Cardiac muscle cell (in vitro differentiated cells and primary cell): ENCODE data around the gene PSAP. TPM values are rescaled to one million over a fixed set of nuclear protein-coding genes. Genes with fewer than 3 reads are reported as not detected.

Experiments used
- DNase-seq, 2 donors: peaks; one replicate each; pipeline versions ENCODE4 v3.0.0 to v3.0.0-alpha.2; 2010 to 2017; ENCODE audit warnings: low read depth in 1 of 2, low spot score in 1 of 2
- H3K27ac ChIP-seq: fragments of 200-600 bp; sonication (generic); 2 replicates; pipeline ENCODE4 v1.5.1; 2016
- H3K27me3 ChIP-seq: fragments of 200-600 bp; sonication (generic); 2 replicates; pipeline ENCODE4 v1.6.0; 2016; ENCODE audit warnings: control low read depth
- H3K36me3 ChIP-seq: fragments of 200-600 bp; sonication (generic); 2 replicates; pipeline ENCODE4 v1.5.1; 2016; ENCODE audit warnings: control low read depth
- H3K4me1 ChIP-seq: fragments of 200-600 bp; sonication (generic); 2 replicates; pipeline ENCODE4 v1.8.1; 2017; ENCODE audit warnings: low read depth, mild to moderate bottlenecking, mixed run types
- H3K4me3 ChIP-seq: fragments of 200-600 bp; sonication (generic); 2 replicates; pipeline ENCODE4 v1.5.1; 2016; ENCODE audit warnings: mild to moderate bottlenecking
- H3K9me3 ChIP-seq: fragments of 200-600 bp; sonication (generic); 2 replicates; pipeline ENCODE4 v1.5.1; 2017; ENCODE audit warnings: low read depth, mild to moderate bottlenecking, control low read depth
- CTCF ChIP-seq: IDR thresholded peaks from 2 replicates; pipeline ENCODE4 v1.5.1; 2012; ENCODE audit warnings: low read depth, mild to moderate bottlenecking, low read length
- polyA plus RNA-seq: library from polyadenylated mRNA; unstranded; fragments of >200 nt; fragmentation: Nextera tagmentation; extraction: Ambion mirVana; gene quantifications from 2 replicates; pipeline ENCODE4 v1.2.1, GENCODE V29; 2016
- total RNA-seq: library from RNA; depleted of rRNA; stranded (reverse); fragments of >200 nt; gene quantifications from 2 replicates; pipeline ENCODE4 v1.2.3, GENCODE V29; 2016

Gene PSAP
- total and polyA plus RNA-seq, 2 experiments from 2014 or later: 624 to 844 TPM

- H3K27ac ChIP-seq: no peak overlapping the region
- DNase-seq: no peak
- no peak overlapping the region for H3K4me3 ChIP-seq
- peaks cover 17% of the 10 kb centered on the region for H3K27me3 ChIP-seq
- no peaks in the 10 kb centered on the region for H3K36me3 ChIP-seq
- H3K9me3 ChIP-seq: no peaks in the 10 kb centered on the region
- no peaks in the 10 kb centered on the region for H3K4me1 ChIP-seq
- TF ChIP-seq CTCF: no peak
Observed at GRCh38 chr10:71893258-71893815, 42.3 kb upstream of the PSAP start.

- Histone ChIP-seq H3K9me3 (no peaks in the 10 kb centered on the region), H3K27ac (no peak overlapping the region), H3K27me3 (peaks cover 29% of the 10 kb centered on the region), H3K36me3 (no peaks in the 10 kb centered on the region), H3K4me3 (no peak overlapping the region), H3K4me1 (no peaks in the 10 kb centered on the region)
- no peak for TF ChIP-seq CTCF
- no peak for DNase-seq
Observed at GRCh38 chr10:71891437-71891836, 40.4 kb upstream of the PSAP start.

GRCh38 chr10:71889388-71889987 lies 38.4 kb upstream of the PSAP start:
- DNase-seq: no peak

GRCh38 chr10:71888623-71889387 lies 37.8 kb upstream of the PSAP start:
- peak; percentile 24 for TF ChIP-seq CTCF
- peaks cover 30% of the 10 kb centered on the region for H3K27me3 ChIP-seq
- H3K36me3 ChIP-seq: no peaks in the 10 kb centered on the region
- H3K9me3 ChIP-seq: no peaks in the 10 kb centered on the region
- peak; percentile 66 to 97 for DNase-seq
- no peak overlapping the region for H3K27ac ChIP-seq
- no peaks in the 10 kb centered on the region for H3K4me1 ChIP-seq
- peak overlapping the region; percentile 33 for H3K4me3 ChIP-seq

More at GRCh38 chr10:71889388-71889987, 38.4 kb upstream of the PSAP start:
- Histone ChIP-seq H3K4me3 (peak overlapping the region; percentile 33), H3K27ac (no peak overlapping the region), H3K4me1 (no peaks in the 10 kb centered on the region), H3K27me3 (peaks cover 30% of the 10 kb centered on the region), H3K9me3 (no peaks in the 10 kb centered on the region), H3K36me3 (no peaks in the 10 kb centered on the region)
- no peak for TF ChIP-seq CTCF

- no peaks in the 10 kb centered on the region for H3K9me3 ChIP-seq
- DNase-seq: no peak
- no peak for TF ChIP-seq CTCF
- no peaks in the 10 kb centered on the region for H3K4me1 ChIP-seq
- H3K4me3 ChIP-seq: peak overlapping the region; percentile 33
- H3K27ac ChIP-seq: no peak overlapping the region
- H3K36me3 ChIP-seq: no peaks in the 10 kb centered on the region
- peaks cover 30% of the 10 kb centered on the region for H3K27me3 ChIP-seq
Observed at GRCh38 chr10:71888248-71888622, 37.2 kb upstream of the PSAP start.
